HepG2 (cell line): ENCODE data around the gene RNU2-63P. TPM values are rescaled to one million over a fixed set of nuclear protein-coding genes. Genes with fewer than 3 reads are reported as not detected.

ENCODE experiments used
- CAMTA2 ChIP-seq: sonication (generic); formaldehyde crosslinking; IDR thresholded peaks from 2 replicates; pipeline ENCODE4 v1.4.0; 2020; ENCODE audit warnings: mild to moderate bottlenecking, missing genetic modification reagents, borderline replicate concordance
- EEA1 ChIP-seq: sonication (generic); formaldehyde crosslinking; IDR thresholded peaks from 2 replicates; pipeline ENCODE4 v1.5.1; 2020; ENCODE audit warnings: mild to moderate bottlenecking, missing genetic modification reagents, borderline replicate concordance
- EZH2 ChIP-seq: conservative IDR thresholded peaks from 2 replicates; pipeline ENCODE4 v1.6.1; 2012; ENCODE audit warnings: mild to moderate bottlenecking, low read depth, low read length, moderate library complexity
- FLYWCH1 ChIP-seq: sonication (generic); formaldehyde crosslinking; IDR thresholded peaks from 2 replicates; pipeline ENCODE4 v1.8.1; 2023; ENCODE audit warnings: mild to moderate bottlenecking, missing genetic modification reagents
- HDAC2 ChIP-seq: sonication (generic); formaldehyde crosslinking; IDR thresholded peaks from 2 replicates; pipeline ENCODE4 v1.4.0; 2020; ENCODE audit warnings: missing genetic modification reagents
- HMG20B ChIP-seq: conservative IDR thresholded peaks from 2 replicates; pipeline ENCODE4 v1.6.1; 2016; ENCODE audit warnings: missing genetic modification reagents, missing compliant biosample characterization
- HNRNPH1 ChIP-seq: fragments of 200-400 bp; formaldehyde crosslinking; optimal IDR thresholded peaks from 2 replicates; pipeline ENCODE3; 2017; ENCODE audit warnings: mild to moderate bottlenecking, low read depth, low read length
- KAT2B ChIP-seq: fragments of 150-350 bp; IDR thresholded peaks from 2 replicates; pipeline ENCODE4 v1.6.1; 2014; ENCODE audit warnings: low read depth, low read length, borderline replicate concordance
- KMT2B ChIP-seq: IDR thresholded peaks from 2 replicates; pipeline ENCODE4 v1.6.1; 2016; ENCODE audit warnings: missing genetic modification reagents, missing compliant biosample characterization
- LRRFIP1 ChIP-seq: sonication (generic); formaldehyde crosslinking; conservative IDR thresholded peaks from 2 replicates; pipeline ENCODE4 v1.4.0; 2020; ENCODE audit warnings: missing genetic modification reagents
- POLR2AphosphoS2 ChIP-seq: IDR thresholded peaks from 2 replicates; pipeline ENCODE4 v1.6.1; 2011; ENCODE audit warnings: low read depth, low read length, improper control_type of control experiment
- RXRB ChIP-seq: IDR thresholded peaks from 2 replicates; pipeline ENCODE4 v1.6.1; 2016; ENCODE audit warnings: borderline replicate concordance, missing genetic modification reagents, missing compliant biosample characterization
- SAP130 ChIP-seq: IDR thresholded peaks from 2 replicates; pipeline ENCODE4 v1.6.1; 2016; ENCODE audit warnings: low read depth
- SCMH1 ChIP-seq: sonication (generic); formaldehyde crosslinking; IDR thresholded peaks from 2 replicates; pipeline ENCODE4 v1.9.0; 2021; ENCODE audit warnings: missing genetic modification reagents, mild to moderate bottlenecking, borderline replicate concordance
- SOX13 ChIP-seq, 3 experiments: fragments of 450-650 bp in 1 of 3; sonication (generic) in 1 of 3; formaldehyde crosslinking in 1 of 3; IDR thresholded peaks in 2 of 3; conservative IDR thresholded peaks in 1 of 3; 2 replicates each; pipeline versions ENCODE4 v1.5.0 to v1.6.1; 2016 to 2020; ENCODE audit warnings: antibody characterized with exemption in 1 of 3, mild to moderate bottlenecking in 1 of 3, missing compliant biosample characterization in 1 of 3, missing genetic modification reagents in 1 of 3, moderate library complexity in 1 of 3
- THAP11 ChIP-seq: IDR thresholded peaks from 2 replicates; pipeline ENCODE4 v1.6.1; 2016; ENCODE audit warnings: missing biosample characterization, missing genetic modification reagents
- ZBTB7B ChIP-seq: sonication (generic); formaldehyde crosslinking; IDR thresholded peaks from 2 replicates; pipeline ENCODE4 v1.4.0; 2020; ENCODE audit warnings: missing genetic modification reagents
- ZFP90 ChIP-seq: sonication (generic); formaldehyde crosslinking; IDR thresholded peaks from 2 replicates; pipeline ENCODE4 v1.8.0; 2022; ENCODE audit warnings: missing genetic modification reagents, mild to moderate bottlenecking, inconsistent platforms, borderline replicate concordance
- ZNF207 ChIP-seq: fragments of 450-650 bp; IDR thresholded peaks from 2 replicates; pipeline ENCODE4 v1.6.1; 2016; ENCODE audit warnings: antibody characterized with exemption, borderline replicate concordance
- ZNF343 ChIP-seq: sonication (generic); formaldehyde crosslinking; IDR thresholded peaks from 2 replicates; pipeline ENCODE4 v1.4.0; 2020; ENCODE audit warnings: mild to moderate bottlenecking, missing genetic modification reagents
- ZNF512 ChIP-seq: sonication (generic); formaldehyde crosslinking; IDR thresholded peaks from 2 replicates; pipeline ENCODE4 v1.4.0; 2020; ENCODE audit warnings: mild to moderate bottlenecking, missing genetic modification reagents
- ZNF569 ChIP-seq: sonication (generic); formaldehyde crosslinking; IDR thresholded peaks from 2 replicates; pipeline ENCODE4 v1.5.0; 2020; ENCODE audit warnings: mild to moderate bottlenecking, missing genetic modification reagents, moderate library complexity, borderline replicate concordance
- ZNF572 ChIP-seq: sonication (generic); formaldehyde crosslinking; IDR thresholded peaks from 2 replicates; pipeline ENCODE4 v1.5.1; 2020; ENCODE audit warnings: mild to moderate bottlenecking, missing genetic modification reagents
- ZNF674 ChIP-seq: sonication (generic); formaldehyde crosslinking; IDR thresholded peaks from 2 replicates; pipeline ENCODE4 v1.5.0; 2020; ENCODE audit warnings: low read depth, mild to moderate bottlenecking, missing genetic modification reagents
- ZNF678 ChIP-seq: sonication (generic); formaldehyde crosslinking; IDR thresholded peaks from 2 replicates; pipeline ENCODE4 v1.4.0; 2020; ENCODE audit warnings: mild to moderate bottlenecking, missing genetic modification reagents
- ZSCAN22 ChIP-seq: sonication (generic); formaldehyde crosslinking; IDR thresholded peaks from 2 replicates; pipeline ENCODE4 v1.4.0; 2020; ENCODE audit warnings: mild to moderate bottlenecking, missing genetic modification reagents
- polyA plus RNA-seq, 8 experiments: library from polyadenylated mRNA; depleted of rRNA in 3 of 8; stranded (reverse) in 7 of 8; unstranded in 1 of 8; fragments of >200 nt; fragmentation: Illumina TruSeq in 4 of 8; extraction: Trizol in 4 of 8; gene quantifications; 2 replicates each; pipeline versions ENCODE4 v1.2.1 to v1.2.3, GENCODE V29; 2011 to 2016; ENCODE audit warnings: low read depth in 4 of 8, missing spikeins in 1 of 8, mixed read lengths in 1 of 8; ENCODE audit not compliant: insufficient read depth in 1 of 8
- total RNA-seq, 5 experiments: library from RNA; depleted of rRNA; stranded (reverse); fragments of >200 nt; fragmentation: Illumina TruSeq; extraction: Trizol; gene quantifications; 2 replicates each; pipeline ENCODE4 v1.2.3, GENCODE V29; 2016; ENCODE audit warnings: low read depth in 1 of 5

RNU2-63P gene
- total and polyA plus RNA-seq, 2 of the 13 experiments (the other 11 are each of a cell fraction or from before 2014, with no cell fraction given) = 6.8 TPM; not detected in 1

DNA sequence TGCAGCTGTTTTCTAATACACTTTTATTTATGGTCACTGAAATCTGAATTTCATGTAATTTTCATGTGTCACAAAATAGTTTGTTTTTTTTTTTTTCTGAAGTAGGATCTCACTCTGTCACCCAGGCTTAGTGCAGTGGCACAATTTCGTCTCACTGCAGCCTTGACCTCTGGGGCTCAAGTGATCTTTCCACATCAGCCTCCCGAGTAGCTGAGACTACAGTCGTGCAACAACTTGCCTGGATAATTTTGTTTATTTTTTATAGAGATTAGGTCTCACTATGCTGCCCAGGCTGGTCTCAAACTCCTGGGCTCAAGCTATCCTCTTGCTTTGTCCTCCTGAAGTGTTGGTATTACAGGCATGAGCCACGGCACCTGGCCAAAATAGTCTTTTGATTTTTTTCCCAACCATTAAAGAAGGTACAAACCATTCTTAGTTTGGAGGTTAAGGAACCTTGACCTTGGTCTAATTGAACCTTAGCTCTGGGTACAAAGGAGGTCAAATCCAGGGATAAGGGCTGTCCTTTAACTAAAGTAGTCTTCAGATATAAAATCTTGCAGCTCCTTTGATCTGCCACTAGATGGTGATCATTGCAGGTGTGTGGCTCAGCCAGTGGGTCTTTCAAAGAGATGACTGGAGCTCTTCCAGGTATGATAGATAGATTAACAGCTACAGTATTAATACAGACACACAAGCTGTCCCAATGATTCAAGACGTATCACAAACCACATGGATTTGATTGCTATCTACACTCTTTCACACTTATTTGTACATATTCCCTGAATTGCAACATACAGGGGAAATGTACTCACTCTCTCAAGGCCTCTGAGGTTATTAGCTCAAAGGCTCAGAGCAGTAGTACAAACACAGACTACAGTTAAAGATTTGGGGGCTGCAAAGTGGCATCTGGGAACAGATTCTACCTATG is 43.9 kb upstream of the RNU2-63P start (continued):
- TF ChIP-seq KAT2B (no peak), ZBTB7B (CRISPR knock-in tag) (0 out of 2 replicates have a peak, but pooled peaks have one; percentile 57), HMG20B (CRISPR knock-in tag) (peak; percentile 54; the same call in 1 of the 2 replicates), ZNF572 (CRISPR knock-in tag) (no peak), HNRNPH1 (no peak), EEA1 (no peak), RXRB (peak; percentile 64), FLYWCH1 (CRISPR knock-in tag) (no peak), HDAC2 (CRISPR knock-in tag) (peak; percentile 57), KMT2B (CRISPR knock-in tag) (no peak), SAP130 (CRISPR knock-in tag) (no peak; the same call in 1 of the 2 replicates), ZNF207 (no peak), ZNF512 (CRISPR knock-in tag) (no peak), THAP11 (CRISPR knock-in tag) (peak; percentile 37; the same call in 1 of the 2 replicates), ZFP90 (no peak), LRRFIP1 (no peak), ZNF674 (CRISPR knock-in tag) (no peak), ZSCAN22 (no peak), SCMH1 (CRISPR knock-in tag) (no peak), EZH2 (no peak), ZNF569 (no peak), POLR2AphosphoS2 (no peak), ZNF343 (CRISPR knock-in tag) (no peak), ZNF678 (no peak), CAMTA2 (CRISPR knock-in tag) (no peak), SOX13 (IDR thresholded peaks at IDR 0.05) (no peak), SOX13 (CRISPR knock-in tag; conservative IDR thresholded peaks at IDR 0.05 in 1 of 2, IDR thresholded peaks at IDR 0.05 in 1 of 2) (peak in 1 of 2 experiments; percentile 37; a peak in 1 of 4 replicates)
